Prostate gland (tissue), 2 donors: Measurements from ENCODE around the gene TMEM150B. TPM values are rescaled to one million over a fixed set of nuclear protein-coding genes. Genes with fewer than 3 reads are reported as not detected.

ENCODE experiments used
- DNase-seq: peaks from one replicate; pipeline ENCODE4 v3.0.0-alpha.2; 2019; ENCODE audit warnings: low spot score
- H3K27ac ChIP-seq, 2 donors: fragments of 200-600 bp; sonication (generic); 2 replicates each; pipeline ENCODE4 v1.5.1; 2017 to 2019
- H3K27me3 ChIP-seq: fragments of 200-600 bp; sonication (generic); replicated peaks from 2 replicates; pipeline ENCODE4 v1.5.1; 2019; ENCODE audit not compliant: insufficient read depth
- H3K36me3 ChIP-seq, 2 donors: fragments of 200-600 bp; sonication (generic); 1 replicate in 1 of 2; 2 replicates in 1 of 2; pipeline versions ENCODE4 v1.5.1 to v1.8.1; 2017 to 2019
- H3K4me1 ChIP-seq: fragments of 200-600 bp; sonication (generic); replicated peaks from 2 replicates; pipeline ENCODE4 v1.5.1; 2019
- H3K4me3 ChIP-seq, 2 donors: fragments of 200-600 bp; sonication (generic); 2 replicates each; pipeline ENCODE4 v1.5.1; 2017 to 2019
- H3K9me3 ChIP-seq: fragments of 200-600 bp; sonication (generic); 2 replicates; pipeline ENCODE4 v1.5.1; 2017
- POLR2A ChIP-seq: fragments of 450-650 bp; IDR thresholded peaks from one replicate; pipeline ENCODE4 v1.6.1; 2016; ENCODE audit warnings: antibody characterized with exemption, mild to moderate bottlenecking
- POLR2AphosphoS5 ChIP-seq: sonication (generic); formaldehyde crosslinking; IDR thresholded peaks from one replicate; pipeline ENCODE4 v1.6.1; 2017; ENCODE audit warnings: antibody characterized with exemption
- WGBS: methylation state at CpG from one replicate; pipeline ENCODE4 v1.1.5; 2018; 5-methylcytosine and 5-hydroxymethylcytosine counted together
- intact Hi-C: fragments of 100-400 bp; cut with DNase I; formaldehyde crosslinking; loops from one replicate; pipeline ENCODE4 v1.14.2; 2022
- total RNA-seq, 2 donors: library from RNA; depleted of rRNA; stranded (reverse); fragments of >200 nt; gene quantifications; one replicate each; pipeline ENCODE4 v1.1.0, GENCODE V29; 2016
- TF ChIP-seq, protein P1 (sequence below), 4 experiments: fragments of 200-600 bp in 2 of 4; fragments of 450-650 bp in 2 of 4; sonication (generic) in 2 of 4; IDR thresholded peaks; 1 replicate in 3 of 4; 2 replicates in 1 of 4; pipeline ENCODE4 v1.5.1; 2016 to 2019; ENCODE audit warnings: antibody characterized with exemption in 4 of 4, mild to moderate bottlenecking in 2 of 4, moderate library complexity in 2 of 4

TMEM150B gene
- total RNA-seq, 2 donors from 2014 or later, result not detected

DNA sequence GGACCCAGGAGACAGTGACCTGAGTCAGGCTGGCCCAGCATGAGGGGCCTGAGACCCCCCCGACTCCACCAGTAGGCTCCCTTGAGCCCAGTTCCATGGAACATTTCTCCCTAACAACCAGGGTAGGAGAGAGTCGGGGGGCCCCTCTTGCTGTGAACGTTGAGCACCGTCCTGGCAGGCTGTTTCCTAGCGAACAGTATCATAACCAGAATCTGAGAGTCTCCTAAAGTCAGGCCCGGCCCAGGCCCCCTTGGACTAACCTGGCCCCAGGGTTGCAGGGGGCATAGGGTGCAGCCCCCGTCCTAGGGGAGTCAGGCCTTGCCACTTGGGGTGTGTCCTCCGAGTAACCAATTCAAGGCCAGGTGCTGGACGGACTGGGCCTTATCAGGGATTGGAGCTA is 13.7 kb downstream of the TMEM150B start:
- TF ChIP-seq, protein P1, sequence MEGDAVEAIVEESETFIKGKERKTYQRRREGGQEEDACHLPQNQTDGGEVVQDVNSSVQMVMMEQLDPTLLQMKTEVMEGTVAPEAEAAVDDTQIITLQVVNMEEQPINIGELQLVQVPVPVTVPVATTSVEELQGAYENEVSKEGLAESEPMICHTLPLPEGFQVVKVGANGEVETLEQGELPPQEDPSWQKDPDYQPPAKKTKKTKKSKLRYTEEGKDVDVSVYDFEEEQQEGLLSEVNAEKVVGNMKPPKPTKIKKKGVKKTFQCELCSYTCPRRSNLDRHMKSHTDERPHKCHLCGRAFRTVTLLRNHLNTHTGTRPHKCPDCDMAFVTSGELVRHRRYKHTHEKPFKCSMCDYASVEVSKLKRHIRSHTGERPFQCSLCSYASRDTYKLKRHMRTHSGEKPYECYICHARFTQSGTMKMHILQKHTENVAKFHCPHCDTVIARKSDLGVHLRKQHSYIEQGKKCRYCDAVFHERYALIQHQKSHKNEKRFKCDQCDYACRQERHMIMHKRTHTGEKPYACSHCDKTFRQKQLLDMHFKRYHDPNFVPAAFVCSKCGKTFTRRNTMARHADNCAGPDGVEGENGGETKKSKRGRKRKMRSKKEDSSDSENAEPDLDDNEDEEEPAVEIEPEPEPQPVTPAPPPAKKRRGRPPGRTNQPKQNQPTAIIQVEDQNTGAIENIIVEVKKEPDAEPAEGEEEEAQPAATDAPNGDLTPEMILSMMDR (IDR thresholded peaks at IDR 0.05), result no peak
- no peak for TF ChIP-seq POLR2AphosphoS5
- TF ChIP-seq POLR2A, result no peak
- H3K27ac ChIP-seq, result no peak overlapping the region
- WGBS, result 88% methylated on average over 7 of the region's 9 CpGs
- no peaks in the 10 kb centered on the region for H3K36me3 ChIP-seq
- H3K4me3 ChIP-seq, result no peak overlapping the region
- H3K9me3 ChIP-seq, result no peaks in the 10 kb centered on the region
- no peak for DNase-seq
- no peaks in the 10 kb centered on the region for H3K27me3 ChIP-seq
- no peaks in the 10 kb centered on the region for H3K4me1 ChIP-seq
- intact Hi-C loops, result no loop called here

DNA sequence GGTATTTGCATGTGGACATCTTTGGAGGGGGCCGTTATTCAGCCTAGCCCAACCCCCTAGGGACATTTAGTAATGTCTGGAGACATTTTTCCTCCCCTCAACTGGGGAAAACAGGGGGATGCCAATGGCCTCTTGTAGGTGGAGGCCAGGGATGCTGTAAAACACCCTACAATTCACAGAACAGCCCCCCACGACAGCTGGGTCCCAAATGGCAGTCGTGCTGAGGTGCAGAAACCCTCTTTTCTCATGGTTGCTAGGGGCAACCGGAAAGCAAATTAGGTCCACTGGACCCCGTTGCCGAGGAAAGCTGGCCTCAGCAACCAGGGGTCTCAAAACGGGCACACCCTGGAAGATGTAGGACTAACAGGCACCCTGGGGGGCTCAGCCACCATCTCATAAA is 14.6 kb downstream of the TMEM150B start:
- WGBS, result 74% methylated on average over 7 of the region's 7 CpGs
- DNase-seq, result no peak
- no peaks in the 10 kb centered on the region for H3K4me1 ChIP-seq
- H3K4me3 ChIP-seq, result no peak overlapping the region
- no peaks in the 10 kb centered on the region for H3K27me3 ChIP-seq
- TF ChIP-seq POLR2AphosphoS5, result no peak
- TF ChIP-seq, protein P1 (IDR thresholded peaks at IDR 0.05), result no peak
- no peak for TF ChIP-seq POLR2A
- H3K27ac ChIP-seq, result no peak overlapping the region
- no peaks in the 10 kb centered on the region for H3K9me3 ChIP-seq
- no peaks in the 10 kb centered on the region for H3K36me3 ChIP-seq
- intact Hi-C loops, result no loop called here

DNA sequence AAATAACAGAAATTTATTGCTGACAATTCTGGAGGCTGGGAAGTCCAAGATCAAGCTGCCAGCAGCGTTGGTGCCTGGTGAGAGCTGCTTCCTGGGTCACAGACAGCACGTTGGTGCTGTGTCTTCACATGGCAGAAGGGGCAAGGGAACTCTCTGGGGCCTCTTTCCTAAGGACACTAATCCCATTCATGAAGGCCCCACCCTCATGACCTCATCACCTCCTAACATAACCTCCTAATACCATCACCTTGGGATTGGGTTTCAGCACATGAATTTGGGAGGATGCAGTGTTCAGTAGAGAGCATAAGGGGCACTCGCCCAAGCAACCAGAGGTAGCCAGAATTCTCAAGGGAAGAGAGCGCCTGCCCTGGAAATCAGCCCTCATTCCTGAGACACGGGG is 15.7 kb downstream of the TMEM150B start:
- H3K27ac ChIP-seq, result no peak overlapping the region
- no peak for DNase-seq
- no peaks in the 10 kb centered on the region for H3K9me3 ChIP-seq
- H3K27me3 ChIP-seq, result no peaks in the 10 kb centered on the region
- TF ChIP-seq POLR2A (no peak), POLR2AphosphoS5 (no peak)
- TF ChIP-seq, protein P1 (IDR thresholded peaks at IDR 0.05), result no peak
- intact Hi-C loops, result no loop called here
- no peak overlapping the region for H3K4me3 ChIP-seq
- WGBS, result 91% methylated on average over 5 of the region's 5 CpGs
- no peaks in the 10 kb centered on the region for H3K36me3 ChIP-seq
- H3K4me1 ChIP-seq, result no peaks in the 10 kb centered on the region

DNA sequence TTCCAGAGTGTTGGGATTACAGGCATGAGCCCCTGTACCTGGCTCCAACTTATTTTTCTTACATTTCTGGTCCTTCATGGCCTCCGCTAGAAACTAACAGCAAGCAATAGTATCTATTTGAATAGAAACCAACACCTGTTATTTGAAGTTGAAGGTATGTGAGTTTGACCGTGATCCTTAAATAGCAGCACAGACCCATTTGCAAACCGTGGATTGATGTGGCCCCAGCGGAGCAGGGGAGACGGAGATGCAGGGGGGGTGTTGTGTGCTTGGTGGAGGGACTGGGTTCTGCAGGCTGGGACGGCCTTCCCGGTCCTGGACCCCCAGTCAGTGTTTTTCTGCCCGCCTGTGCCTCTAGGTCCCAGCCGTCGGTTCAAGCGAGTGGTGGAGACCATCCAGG is 16.9 kb downstream of the TMEM150B start:
- DNase-seq, result no peak
- no peak overlapping the region for H3K27ac ChIP-seq
- no peaks in the 10 kb centered on the region for H3K9me3 ChIP-seq
- TF ChIP-seq POLR2A (no peak), POLR2AphosphoS5 (no peak)
- TF ChIP-seq, protein P1 (IDR thresholded peaks at IDR 0.05), result no peak
- H3K4me1 ChIP-seq, result no peaks in the 10 kb centered on the region
- intact Hi-C loops, result no loop called here
- WGBS, result 92% methylated on average over 11 of the region's 11 CpGs
- H3K36me3 ChIP-seq, result no peaks in the 10 kb centered on the region
- no peak overlapping the region for H3K4me3 ChIP-seq
- no peaks in the 10 kb centered on the region for H3K27me3 ChIP-seq

DNA sequence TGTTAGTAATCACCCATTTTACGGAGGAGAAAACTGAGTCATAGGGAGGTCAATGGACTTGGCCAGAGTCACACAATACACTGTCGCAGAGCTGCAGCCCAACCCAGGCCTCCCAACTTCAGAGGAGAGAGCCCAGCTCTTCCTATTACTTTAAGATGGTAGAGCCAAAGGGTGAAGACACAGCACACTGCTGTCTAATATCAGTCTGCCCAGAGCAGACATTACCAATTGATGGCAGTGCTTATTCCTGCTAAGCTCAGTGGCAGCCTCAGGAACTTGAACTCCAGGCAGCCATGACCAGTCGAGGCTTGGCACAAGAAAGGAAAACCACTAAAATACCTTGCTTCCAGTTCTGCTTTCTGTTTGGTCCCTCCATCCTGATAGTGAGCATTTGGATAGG is 18.4 kb downstream of the TMEM150B start:
- no peaks in the 10 kb centered on the region for H3K27me3 ChIP-seq
- no peak overlapping the region for H3K27ac ChIP-seq
- H3K36me3 ChIP-seq, result no peaks in the 10 kb centered on the region
- TF ChIP-seq POLR2AphosphoS5, result no peak
- TF ChIP-seq POLR2A, result no peak
- TF ChIP-seq, protein P1 (IDR thresholded peaks at IDR 0.05), result no peak
- H3K9me3 ChIP-seq, result no peaks in the 10 kb centered on the region
- no peak for DNase-seq
- 82% methylated on average over 3 of the region's 3 CpGs for WGBS
- intact Hi-C loops, result no loop called here
- no peaks in the 10 kb centered on the region for H3K4me1 ChIP-seq
- H3K4me3 ChIP-seq, result no peak overlapping the region
